HG03159 (cell line): Measurements from ENCODE around the gene BSN.
A peak's percentile ranks its signal among the peaks of the same experiment; 100 is the strongest.
"Not testable (repeated sequence)": the region's sequence is repeated elsewhere in the genome, so short reads cannot be mapped to it uniquely, and the experiment has no call there.

Source experiments
- ATAC-seq: cut with Tn5 transposase; IDR thresholded peaks from one replicate; pipeline ENCODE4 v1.9.1; 2021; ENCODE audit warnings: mild to moderate bottlenecking, moderate library complexity; ENCODE audit not compliant: unreplicated experiment

Gene BSN

GRCh38 chr3:49671291-49672288, 117.3 kb downstream of the BSN start:
- no peak for ATAC-seq

DNA sequence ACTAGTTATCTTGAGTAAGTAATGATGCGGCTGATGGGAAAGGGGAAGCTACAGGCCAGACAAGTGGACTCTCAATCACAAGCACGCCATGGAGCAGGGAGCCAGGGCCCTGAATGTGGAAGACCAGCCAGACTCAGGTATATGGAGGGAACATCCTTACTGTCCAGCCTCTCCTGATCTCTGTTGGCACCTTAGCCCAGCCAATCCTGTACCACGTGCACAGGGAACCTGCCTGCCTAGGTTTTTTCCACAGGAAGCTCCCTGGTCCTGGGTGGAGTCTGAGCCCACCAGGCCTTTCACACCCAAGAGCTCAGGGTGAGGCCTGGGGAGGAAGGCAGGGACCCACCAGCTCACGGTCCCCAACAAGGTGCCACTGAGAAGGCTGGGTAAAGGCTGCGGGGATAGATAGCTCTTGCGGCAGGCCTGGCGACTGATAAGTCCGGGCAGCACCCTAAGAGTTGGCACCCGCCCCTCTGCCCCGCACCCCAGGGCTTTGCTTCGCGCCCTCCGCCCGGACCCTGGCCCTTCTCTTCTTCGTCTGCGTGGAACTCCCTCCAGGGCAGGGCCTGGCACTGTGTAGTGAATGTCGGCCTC, 118.9 kb downstream of the BSN start:
- no peak for ATAC-seq

- ATAC-seq = peak; percentile 81
Observed at GRCh38 chr3:49673715-49674496, 119.6 kb downstream of the BSN start, which contains the start of gene APEH. APEH (plus strand) TSS chr3:49674351; CDS start chr3:49674402, 51 bp downstream.

DNA sequence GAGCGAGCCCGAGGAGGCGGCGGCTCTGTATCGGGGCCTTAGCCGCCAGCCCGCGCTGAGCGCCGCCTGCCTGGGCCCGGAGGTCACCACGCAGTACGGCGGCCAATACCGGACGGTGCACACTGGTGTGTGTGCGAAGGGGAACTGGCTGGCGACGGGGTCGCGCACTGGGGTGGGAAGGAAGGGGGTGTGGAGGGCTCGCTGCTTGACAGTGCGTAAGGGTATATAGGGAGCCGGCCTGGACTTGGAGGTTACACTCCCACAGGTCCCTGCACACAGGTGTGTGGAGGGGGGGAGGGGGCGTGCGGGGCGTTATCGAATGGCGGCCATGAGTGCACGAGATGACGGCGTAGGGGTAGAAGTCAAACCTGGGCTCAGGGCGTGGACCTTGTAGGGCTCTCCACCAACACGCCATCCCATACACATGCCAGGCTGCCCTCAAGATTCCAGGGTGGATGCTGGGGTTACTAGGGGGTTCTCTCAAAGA, 120.3 kb downstream of the BSN start:
- peak; percentile 21 for ATAC-seq

DNA sequence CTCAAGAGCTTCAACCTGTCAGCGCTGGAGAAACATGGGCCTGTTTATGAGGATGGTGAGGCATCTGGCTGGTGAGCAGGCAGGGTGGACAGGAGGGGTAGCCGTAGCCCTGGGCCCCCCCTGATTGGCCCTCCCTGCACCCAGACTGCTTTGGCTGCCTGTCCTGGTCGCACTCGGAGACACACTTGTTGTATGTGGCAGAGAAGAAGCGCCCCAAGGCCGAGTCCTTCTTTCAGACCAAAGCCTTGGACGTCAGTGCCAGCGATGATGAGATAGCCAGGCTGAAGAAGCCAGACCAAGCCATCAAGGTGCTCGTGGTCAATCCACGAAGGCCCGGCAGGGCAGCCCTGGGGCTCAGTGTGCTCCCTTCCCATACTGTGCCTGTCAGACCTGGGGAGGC, 121.6 kb downstream of the BSN start:
- ATAC-seq = no peak

DNA sequence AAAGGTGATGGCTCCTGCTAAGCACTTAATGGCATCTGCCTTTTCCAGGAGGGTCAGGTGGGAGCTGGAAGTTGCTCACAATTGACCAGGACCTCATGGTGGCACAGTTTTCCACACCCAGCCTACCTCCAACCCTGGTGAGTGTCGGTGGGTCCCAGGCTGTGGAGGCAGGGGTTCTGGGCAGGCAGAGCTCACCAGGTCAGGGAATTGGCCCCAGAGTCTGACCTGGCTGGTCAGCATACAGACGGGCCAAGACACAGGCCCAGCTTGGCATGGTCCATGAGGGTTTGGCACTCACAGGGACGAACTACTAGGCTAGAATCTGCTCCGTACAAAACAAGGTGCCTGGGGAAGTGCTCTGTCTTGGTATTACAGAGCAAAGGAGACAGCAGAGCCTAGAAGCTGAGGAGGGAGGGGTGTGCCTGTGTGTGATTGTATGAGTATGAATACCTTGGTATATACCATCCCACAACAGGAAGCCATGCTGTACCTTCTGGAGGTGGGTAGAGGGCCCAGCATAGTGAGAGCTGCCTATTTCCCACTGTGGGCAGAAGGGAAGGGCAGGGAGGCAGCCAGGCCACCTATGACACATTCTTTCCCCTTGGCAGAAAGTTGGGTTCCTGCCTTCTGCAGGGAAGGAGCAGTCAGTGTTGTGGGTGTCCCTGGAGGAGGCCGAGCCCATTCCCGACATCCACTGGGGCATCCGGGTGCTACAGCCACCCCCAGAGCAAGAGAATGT, 126.4 kb downstream of the BSN start:
- no peak for ATAC-seq

DNA sequence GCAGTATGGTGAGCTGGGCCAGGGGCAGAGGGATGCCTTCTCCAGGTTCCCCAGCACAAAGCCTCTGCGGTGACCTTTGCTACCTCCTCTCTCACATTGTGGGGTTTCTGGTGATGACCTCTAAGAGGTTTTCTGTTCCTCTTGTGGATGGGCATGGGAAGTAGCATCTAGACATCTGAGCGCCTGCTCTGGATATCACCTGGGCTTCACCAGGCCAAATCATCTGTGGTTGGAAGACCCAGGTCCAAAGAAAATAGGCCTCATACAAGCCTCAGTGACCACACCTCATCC, 126.9 kb downstream of the BSN start:
- no peak for ATAC-seq

DNA sequence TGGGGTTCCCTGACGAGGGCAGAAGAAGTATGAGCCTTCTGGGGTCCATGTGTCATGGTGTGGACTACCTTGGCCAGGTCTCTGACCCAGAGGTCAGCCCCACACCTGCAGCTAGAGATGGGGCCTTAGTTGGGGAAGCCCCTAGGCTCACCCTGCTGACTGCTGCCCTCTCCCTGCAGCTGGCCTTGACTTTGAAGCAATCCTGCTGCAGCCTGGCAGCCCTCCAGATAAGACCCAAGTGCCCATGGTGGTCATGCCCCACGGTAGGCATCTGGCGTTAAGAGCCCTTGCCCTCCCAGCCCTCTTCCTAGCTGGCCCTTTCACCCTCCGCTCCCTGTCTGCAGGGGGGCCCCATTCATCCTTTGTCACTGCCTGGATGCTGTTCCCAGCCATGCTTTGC, 127.3 kb downstream of the BSN start:
- ATAC-seq = no peak

DNA sequence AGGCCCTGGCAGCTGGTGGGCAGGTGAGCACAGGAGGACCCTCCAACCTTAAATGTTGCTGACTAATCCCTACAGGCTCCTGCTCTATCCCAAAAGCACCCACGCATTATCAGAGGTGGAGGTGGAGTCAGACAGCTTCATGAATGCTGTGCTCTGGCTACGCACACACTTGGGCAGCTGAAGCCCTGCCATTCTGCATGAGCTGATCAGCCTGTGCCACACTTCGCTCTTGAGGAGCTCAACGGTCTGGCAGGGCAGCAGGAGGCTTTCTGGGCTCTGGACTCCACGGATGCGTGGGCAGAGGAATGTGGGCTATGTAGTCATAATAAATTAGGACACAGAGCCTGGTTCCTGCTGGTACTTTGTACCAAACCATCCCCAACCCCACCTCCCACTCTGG, 128.9 kb downstream of the BSN start:
- ATAC-seq = no peak

GRCh38 chr3:49684453-49684852, 130.2 kb downstream of the BSN start:
- ATAC-seq = not testable (repeated sequence)

GRCh38 chr3:49685103-49685502, 130.8 kb downstream of the BSN start:
- ATAC-seq = not testable (repeated sequence)

DNA sequence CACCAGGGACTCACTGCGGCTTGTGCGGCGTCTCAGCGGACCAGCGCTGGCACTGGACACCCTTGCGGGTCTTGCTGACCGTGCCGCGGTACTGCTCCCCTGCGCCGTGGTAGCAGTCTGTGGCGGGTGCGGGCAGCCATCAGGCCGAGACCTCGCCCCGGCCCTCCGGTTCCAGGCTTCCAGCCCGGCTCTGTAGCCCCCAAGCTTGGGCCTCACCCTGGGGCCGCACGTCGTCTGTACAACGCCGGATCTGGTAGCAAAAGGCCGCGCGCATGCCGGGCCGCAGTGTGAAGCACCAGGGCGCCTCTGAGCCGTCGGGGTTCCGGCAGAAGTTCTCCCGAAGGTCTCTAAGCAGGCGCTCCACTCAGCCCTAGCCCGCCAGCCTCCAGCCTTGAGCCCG, 131.6 kb downstream of the BSN start:
- ATAC-seq = not testable (repeated sequence)

DNA sequence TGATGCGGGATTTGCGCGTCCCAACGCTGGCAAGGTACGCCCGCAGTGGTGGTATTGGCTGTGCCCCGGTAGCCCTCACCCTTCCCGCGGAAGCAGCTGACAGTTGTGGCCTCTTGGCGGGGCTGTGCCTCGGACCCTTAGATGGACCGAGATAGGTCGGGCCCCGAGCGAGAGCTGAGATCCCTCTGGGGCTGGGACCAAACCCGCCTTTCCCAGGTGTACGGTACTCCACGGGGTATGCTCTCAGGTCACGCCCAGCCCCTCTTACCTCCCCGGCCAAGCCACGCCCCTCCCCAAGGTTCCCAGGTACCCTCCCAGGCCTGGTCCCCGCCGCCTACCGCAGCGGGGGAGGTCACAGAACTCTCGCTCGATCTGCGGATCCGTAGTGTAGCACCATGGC, 132.1 kb downstream of the BSN start:
- not testable (repeated sequence) for ATAC-seq

DNA sequence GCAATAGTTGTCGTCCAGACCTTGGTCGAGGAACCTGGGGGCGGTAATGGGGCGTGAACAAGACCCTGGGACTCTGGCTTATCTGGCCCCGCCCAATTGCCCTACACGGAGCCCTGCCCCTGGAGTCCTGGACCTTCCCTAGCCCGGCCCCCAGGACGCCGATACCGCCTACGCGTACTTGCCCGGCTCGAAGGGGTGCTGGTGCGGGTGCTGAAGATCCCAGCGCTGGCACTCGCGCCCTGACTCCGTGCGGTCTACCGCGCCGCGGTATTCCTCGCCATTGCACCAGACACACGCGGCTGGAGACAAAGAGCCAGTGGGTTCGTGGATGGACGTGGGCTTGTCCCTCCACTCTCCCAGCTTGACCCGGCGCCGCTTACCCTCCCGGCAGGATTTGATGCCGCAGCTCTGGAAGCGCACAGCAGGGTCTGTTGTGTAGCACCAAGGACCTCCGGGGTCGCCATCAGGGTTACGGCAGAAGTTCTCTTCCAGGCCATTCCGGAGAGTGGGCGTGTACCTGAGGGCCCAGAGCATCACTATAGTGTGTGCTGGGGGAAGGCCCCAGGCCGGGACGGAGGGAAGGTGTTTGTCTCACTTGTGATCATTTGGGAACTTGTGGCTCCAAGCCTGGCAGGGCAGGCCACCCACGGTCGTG, 132.6 kb downstream of the BSN start:
- ATAC-seq = not testable (repeated sequence)

- not testable (repeated sequence) for ATAC-seq
Observed at GRCh38 chr3:49687424-49687795, 133.1 kb downstream of the BSN start.

DNA sequence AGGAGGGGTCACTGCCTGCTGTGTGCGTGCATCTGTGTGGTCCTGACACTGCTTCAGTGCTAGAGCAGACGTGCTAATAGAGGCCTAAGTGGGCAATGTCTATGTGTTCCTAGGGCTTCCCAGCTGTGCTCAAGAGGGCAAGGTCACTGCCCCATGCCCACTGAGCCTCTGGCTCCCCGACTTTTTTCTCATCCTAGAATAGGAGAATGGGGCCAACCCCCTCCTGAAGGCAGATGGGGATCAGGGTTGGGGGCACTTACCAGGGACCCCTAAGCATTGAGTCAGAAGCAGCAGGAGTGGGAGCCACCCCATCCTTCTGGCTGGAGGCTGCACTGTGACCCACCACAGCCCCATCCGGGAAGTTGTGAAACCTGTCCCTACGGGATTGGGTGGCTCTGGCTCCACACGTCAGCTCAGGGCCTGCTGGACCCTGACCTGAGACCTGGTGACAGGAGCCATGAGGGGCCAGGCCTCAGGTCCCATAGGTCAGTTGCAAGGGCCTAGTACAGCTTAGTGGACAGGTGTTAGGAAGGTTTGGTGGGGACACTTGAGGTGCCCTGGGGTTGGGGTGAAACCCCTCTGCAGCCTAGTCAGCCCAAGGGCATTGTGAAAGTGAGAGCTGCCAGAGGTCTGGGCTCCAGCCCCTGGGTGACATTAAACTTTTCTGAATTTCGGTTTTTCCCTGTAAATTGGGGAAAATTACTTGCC, 134.2 kb downstream of the BSN start:
- peak; percentile 4 for ATAC-seq

GRCh38 chr3:49689046-49689907, 135.0 kb downstream of the BSN start, which contains the start of the genes MST1 and RNF123:
MST1 (minus strand) TSS chr3:49689474; CDS start chr3:49688691, 783 bp downstream.
RNF123 (plus strand) TSS chr3:49689557; CDS start chr3:49691166, 1,609 bp downstream.
- peak; percentile 50 for ATAC-seq

DNA sequence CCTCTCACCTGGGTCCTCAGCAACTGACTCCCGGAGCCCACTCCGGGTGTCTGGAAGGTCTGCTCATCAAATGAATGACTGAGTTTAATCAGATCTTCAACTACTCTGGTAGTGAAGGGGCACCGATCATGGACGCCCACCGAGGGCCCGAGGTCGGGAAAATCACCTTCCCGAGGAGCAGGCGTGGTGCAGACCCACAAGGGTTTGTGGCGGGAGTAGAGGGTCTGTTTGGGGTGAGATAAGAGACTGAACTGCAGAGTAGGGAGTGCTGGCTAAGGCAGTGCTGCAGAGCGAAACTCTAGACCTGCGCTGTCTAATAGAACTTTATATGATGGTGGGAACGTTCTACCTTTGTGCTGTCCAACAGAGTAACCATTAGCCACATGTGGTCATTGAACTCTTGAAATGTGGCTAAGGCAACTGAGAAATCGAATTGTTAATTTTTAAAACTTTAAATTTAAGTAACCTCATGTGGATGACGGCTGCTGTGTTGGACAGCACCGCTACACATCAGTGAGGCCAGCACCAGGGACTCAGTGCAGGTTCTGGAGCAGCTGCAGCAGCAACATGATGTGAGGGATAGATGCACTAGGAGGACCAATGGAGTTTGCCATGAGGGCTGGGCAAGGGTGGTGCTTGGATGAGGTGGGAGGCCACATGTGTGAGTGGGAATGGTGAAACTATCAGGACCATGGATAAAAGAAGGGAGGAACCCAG, 135.8 kb downstream of the BSN start:
- ATAC-seq = not testable (repeated sequence)
